H1 (cell line): ENCODE measurements around the gene DNMT1.

ENCODE experiments used
- ATF3 ChIP-seq: IDR thresholded peaks from 2 replicates; pipeline ENCODE4 v1.6.1; 2011; ENCODE audit warnings: low read depth, mild to moderate bottlenecking, low read length; ENCODE audit not compliant: insufficient read depth
- CTCF ChIP-seq, 3 experiments: IDR thresholded peaks; 1 replicate in 2 of 3; 2 replicates in 1 of 3; pipeline versions ENCODE4 v1.5.1 to v1.6.1; 2011; ENCODE audit warnings: low read length in 3 of 3, mild to moderate bottlenecking in 3 of 3, inconsistent platforms in 2 of 3, low read depth in 1 of 3, moderate library complexity in 1 of 3; ENCODE audit not compliant: insufficient read depth in 1 of 3; ENCODE audit errors: control extremely low read depth in 1 of 3
- EP300 ChIP-seq, 2 experiments: IDR thresholded peaks; 1 replicate in 1 of 2; 2 replicates in 1 of 2; pipeline ENCODE4 v1.6.1; 2011 to 2012; ENCODE audit warnings: low read depth in 2 of 2, low read length in 2 of 2, mild to moderate bottlenecking in 2 of 2, borderline replicate concordance in 1 of 2, inconsistent platforms in 1 of 2, moderate library complexity in 1 of 2
- POLR2AphosphoS5 ChIP-seq: IDR thresholded peaks from 2 replicates; pipeline ENCODE4 v1.6.1; 2011; ENCODE audit warnings: low read depth, low read length
- RAD21 ChIP-seq, 2 experiments: IDR thresholded peaks in 1 of 2; conservative IDR thresholded peaks in 1 of 2; 2 replicates each; pipeline ENCODE4 v1.6.1; 2011; ENCODE audit warnings: low read depth in 2 of 2, low read length in 2 of 2, improper control_type of control experiment in 1 of 2, inconsistent platforms in 1 of 2, mild to moderate bottlenecking in 1 of 2, moderate library complexity in 1 of 2
- TBP ChIP-seq: IDR thresholded peaks from 2 replicates; pipeline ENCODE4 v1.6.1; 2011; ENCODE audit warnings: low read depth, low read length, improper control_type of control experiment
- USF2 ChIP-seq: IDR thresholded peaks from 2 replicates; pipeline ENCODE4 v1.6.1; 2011; ENCODE audit warnings: low read length, improper control_type of control experiment

GRCh38 chr19:10135551-10136334 lies 59.0 kb downstream of the DNMT1 start:
- no peak for TF ChIP-seq CTCF (IDR thresholded peaks at IDR 0.05; ENCODE audit: control extremely low read depth in 1 of 3, insufficient read depth in 1 of 3, low read depth in 1 of 3, low read length in 3 of 3)
- no peak for TF ChIP-seq USF2
- peak; percentile 16; the same call in 1 of the 2 replicates for TF ChIP-seq POLR2AphosphoS5
- no peak for TF ChIP-seq RAD21 (IDR thresholded peaks at IDR 0.05 in 1 of 2, conservative IDR thresholded peaks at IDR 0.05 in 1 of 2; ENCODE audit: low read depth in 2 of 2, low read length in 2 of 2)
- TF ChIP-seq EP300 (IDR thresholded peaks at IDR 0.05; ENCODE audit: borderline replicate concordance in 1 of 2, low read depth in 2 of 2, low read length in 2 of 2): no peak
- TF ChIP-seq TBP: no peak
- TF ChIP-seq ATF3: no peak
